NCI-H345 treated with DMSO at 0.1 percent for 48 hours (cell line): ENCODE results near the gene AR.
"Not testable (repeated sequence)": the region's sequence is repeated elsewhere in the genome, so short reads cannot be mapped to it uniquely, and the experiment has no call there.

Experiments used
- DNase-seq: peaks from one replicate; lab custom pipeline; 2025; ENCODE audit not compliant: unreplicated experiment; lab: John Stamatoyannopoulos, UW

AR gene

DNA sequence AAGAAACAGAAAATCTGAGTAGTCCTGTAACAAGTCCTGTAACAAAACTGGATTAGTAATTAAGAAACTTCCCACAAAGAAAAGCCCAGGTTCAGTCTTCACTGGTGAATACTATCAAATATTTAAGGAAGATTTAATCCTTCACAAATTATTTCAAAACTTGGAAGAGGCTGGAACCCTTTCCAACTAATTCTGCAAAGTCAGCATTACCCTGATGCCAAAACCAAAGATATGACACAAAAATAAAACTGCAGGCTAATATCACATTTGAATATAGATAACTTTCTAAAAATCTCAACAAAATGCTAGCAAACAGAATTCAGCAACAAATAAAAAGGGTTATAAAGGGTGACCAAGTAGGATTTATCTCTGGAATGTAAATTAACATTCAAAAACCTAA lies 80.5 kb downstream of the AR start:
- DNase-seq = no peak

- DNase-seq = no peak
Measured at GRCh38 chrX:67635424-67635823, 91.6 kb downstream of the AR start.

- DNase-seq = no peak
Measured at GRCh38 chrX:67636532-67636931, 92.7 kb downstream of the AR start.

DNA sequence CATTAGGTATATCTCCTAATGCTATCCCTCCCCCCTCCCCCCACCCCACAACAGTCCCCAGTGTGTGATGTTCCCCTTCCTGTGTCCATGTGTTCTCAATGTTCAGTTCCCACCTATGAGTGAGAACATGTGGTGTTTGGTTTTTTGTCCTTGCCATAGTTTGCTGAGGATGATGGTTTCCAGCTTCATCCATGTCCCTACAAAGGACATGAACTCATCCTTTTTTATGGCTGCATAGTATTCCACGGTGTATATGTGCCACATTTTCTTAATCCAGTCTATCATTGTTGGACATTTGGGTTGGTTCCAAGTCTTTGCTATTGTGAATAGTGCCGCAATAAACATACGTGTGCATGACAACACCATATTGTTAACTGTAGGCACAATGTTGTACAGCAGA lies 93.5 kb downstream of the AR start:
- DNase-seq = not testable (repeated sequence)

GRCh38 chrX:67648361-67648760 lies 104.5 kb downstream of the AR start:
- DNase-seq = no peak

DNA sequence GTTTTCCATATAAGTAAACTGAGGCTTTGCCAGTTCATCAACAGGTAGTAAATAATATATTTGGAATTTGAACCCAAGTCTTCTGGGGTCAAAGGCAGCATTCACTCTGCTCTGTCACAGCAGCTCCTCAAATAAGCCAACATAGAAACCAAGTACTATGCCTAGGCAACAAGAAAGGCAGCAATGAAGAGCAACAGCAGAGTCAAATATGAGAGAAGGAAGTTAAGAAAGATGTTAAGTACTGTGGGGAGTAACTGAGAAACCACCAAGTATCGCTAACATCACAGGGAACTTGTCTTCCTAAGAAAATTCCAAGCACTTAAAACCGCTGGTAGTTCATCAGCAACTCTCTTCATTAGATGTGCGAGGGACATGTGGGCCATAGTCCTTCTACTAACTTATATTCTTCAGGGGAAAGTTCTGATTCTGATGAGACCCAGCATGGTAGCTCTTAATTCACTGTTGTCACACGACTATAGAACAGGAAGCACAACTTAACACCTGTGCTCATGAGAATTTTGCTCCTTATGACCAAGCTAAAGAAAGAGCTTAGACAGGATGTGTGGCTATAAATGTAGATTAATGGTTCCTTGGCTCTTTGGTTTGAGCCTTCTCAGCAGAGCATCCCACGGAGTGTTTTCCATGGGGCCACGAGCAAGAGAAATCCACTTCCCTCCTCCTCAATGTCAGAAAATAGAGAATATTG lies 107.8 kb downstream of the AR start:
- no peak for DNase-seq

- no peak for DNase-seq
Measured at GRCh38 chrX:67652543-67652942, 108.7 kb downstream of the AR start.

GRCh38 chrX:67654301-67654700 lies 110.5 kb downstream of the AR start:
- no peak for DNase-seq

DNA sequence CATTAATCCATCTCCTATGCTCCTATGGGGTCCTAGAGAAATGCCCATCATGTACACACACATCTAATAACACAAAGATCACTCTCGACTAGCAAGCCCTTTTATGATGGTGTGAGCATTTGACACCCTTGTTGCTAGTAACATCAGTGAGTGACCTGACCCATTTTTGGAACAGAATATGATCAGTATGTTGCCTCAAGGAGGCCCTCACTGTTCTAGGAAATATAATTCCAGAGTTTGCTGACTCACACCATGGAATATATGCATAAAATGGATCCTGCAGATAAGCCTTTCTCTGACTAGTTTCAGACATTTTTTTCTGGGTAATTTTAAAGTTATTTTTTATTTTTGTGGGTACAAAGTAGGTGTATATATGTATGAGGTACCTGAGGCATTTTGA lies 121.8 kb downstream of the AR start:
- no peak for DNase-seq

GRCh38 chrX:67670717-67671116 lies 126.9 kb downstream of the AR start:
- not testable (repeated sequence) for DNase-seq

DNA sequence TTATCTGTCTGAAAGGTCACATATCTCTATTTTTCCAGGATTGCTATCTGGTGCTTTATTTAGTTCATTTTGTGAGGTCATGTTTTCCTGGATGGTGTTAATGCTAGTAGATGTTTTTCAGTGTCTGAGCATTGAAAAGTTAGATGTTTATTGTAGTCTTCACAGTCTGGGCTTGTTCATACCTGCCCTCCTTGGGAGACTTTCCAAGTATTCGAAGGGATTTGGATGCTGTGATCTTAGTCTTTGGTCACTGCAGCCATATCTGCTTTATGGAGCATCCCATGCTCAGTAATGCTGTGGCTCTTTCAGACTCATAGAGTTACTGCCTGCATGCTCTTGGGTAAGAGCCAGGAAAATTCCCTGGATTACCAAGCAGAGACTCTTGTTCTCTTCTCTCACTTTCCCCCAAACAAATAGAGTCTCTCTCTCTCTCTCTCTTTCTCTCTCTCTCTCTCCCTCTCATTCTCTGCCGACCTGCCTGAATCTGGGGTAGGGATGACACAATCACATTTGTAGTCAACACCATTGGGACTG lies 130.0 kb downstream of the AR start:
- no peak for DNase-seq

- no peak for DNase-seq
Measured at GRCh38 chrX:67674741-67675140, 130.9 kb downstream of the AR start.

- DNase-seq = no peak
Measured at GRCh38 chrX:67684136-67684535, 140.3 kb downstream of the AR start.

GRCh38 chrX:67692246-67692645 lies 148.4 kb downstream of the AR start:
- DNase-seq = no peak

- DNase-seq = no peak
Measured at GRCh38 chrX:67693928-67694327, 150.1 kb downstream of the AR start.

DNA sequence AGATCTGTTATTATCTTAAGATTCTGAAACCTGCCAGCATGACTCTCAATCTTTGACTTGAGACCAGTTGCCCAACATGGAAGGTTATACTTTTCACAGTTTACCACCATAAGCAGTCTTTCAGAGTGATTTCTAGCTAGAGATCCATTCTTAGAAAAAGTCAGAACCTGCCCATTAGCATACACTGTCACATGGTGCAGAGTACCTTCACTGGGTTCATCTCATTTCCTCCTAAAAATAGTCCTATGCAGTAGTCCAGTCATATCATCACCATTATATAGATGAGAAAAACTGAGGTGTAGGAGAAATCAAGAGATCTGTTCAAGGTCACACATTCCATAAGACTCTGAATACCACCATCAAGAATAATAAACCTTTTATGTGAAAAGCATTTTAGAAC lies 153.6 kb downstream of the AR start:
- no peak for DNase-seq

DNA sequence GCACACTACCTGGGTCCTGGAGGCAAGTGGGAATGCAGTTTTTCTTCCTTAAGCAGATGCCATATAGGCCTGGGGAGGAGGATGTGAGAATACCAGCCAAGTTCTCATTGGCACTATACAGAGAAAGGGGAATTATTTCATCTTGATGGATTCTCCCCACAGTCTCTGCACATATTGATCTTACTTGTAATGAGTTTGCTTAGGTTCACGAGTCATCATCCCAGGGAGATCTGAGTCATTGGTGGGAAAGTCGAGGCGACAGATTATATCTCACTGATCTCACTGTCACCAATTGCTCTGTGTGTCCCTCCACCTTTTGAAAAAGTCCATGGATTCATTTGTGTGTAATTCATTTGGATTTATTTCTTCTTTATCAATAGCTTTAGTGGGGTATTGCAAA lies 156.8 kb downstream of the AR start:
- DNase-seq = no peak

DNA sequence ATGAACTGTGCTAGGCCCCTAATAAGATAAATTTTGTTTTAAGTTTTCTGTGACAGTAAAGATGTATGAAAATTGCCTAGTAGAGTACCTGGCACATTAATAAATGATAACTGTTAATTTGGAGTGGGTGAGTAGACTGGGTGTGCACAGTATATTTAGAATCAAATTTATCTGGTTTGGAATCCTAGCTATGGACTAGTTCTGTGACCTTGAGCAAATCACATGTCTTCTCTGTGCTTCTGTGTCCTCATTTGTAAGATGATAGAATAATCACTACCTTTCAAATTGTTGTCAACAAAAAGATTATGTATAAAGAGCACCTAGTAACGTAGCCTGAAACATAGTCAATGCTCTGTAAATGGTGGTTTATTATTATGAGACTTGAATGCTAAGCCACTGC lies 170.2 kb downstream of the AR start:
- no peak for DNase-seq

GRCh38 chrX:67717571-67717970 lies 173.8 kb downstream of the AR start:
- no peak for DNase-seq

- DNase-seq = no peak
Measured at GRCh38 chrX:67718926-67719325, 175.1 kb downstream of the AR start.

- no peak for DNase-seq
Measured at GRCh38 chrX:67720344-67720743, 176.5 kb downstream of the AR start.

- no peak for DNase-seq
Measured at GRCh38 chrX:67721321-67721720, 177.5 kb downstream of the AR start.
